Right ventricle myocardium superior (tissue), 1 donor: ENCODE measurements around the gene JMJD6. TPM values are rescaled to one million over a fixed set of nuclear protein-coding genes. Genes with fewer than 3 reads are reported as not detected.
"Not testable (repeated sequence)": the region's sequence is repeated elsewhere in the genome, so short reads cannot be mapped to it uniquely, and the experiment has no call there.

Source experiments
- ATAC-seq: fragments of 200-7000 bp; cut with Tn5 transposase; one replicate; pipeline ENCODE4 v1.9.1; 2020; ENCODE audit warnings: mild to moderate bottlenecking; ENCODE audit not compliant: poor library complexity
- DNase-seq: peaks from one replicate; pipeline ENCODE4 v3.0.0-alpha.2; 2020
- intact Hi-C: fragments of 100-400 bp; cut with DNase I; formaldehyde crosslinking; loops from one replicate; pipeline ENCODE4 v1.11.2; 2022
- total RNA-seq: library from RNA; stranded (reverse); fragmentation: NEBNext Ultra II Directional; extraction: Animal tissue kit (Norgen Biotek cat#: 25700); gene quantifications from one replicate; pipeline ENCODE4 v1.2.1, GENCODE V29; 2021
- donor health status: DM: no; HTN: yes; CAD: no; lungs with severe emphysema.

JMJD6 gene
- total RNA-seq, 1 donor from 2014 or later = 63.1 TPM

DNA sequence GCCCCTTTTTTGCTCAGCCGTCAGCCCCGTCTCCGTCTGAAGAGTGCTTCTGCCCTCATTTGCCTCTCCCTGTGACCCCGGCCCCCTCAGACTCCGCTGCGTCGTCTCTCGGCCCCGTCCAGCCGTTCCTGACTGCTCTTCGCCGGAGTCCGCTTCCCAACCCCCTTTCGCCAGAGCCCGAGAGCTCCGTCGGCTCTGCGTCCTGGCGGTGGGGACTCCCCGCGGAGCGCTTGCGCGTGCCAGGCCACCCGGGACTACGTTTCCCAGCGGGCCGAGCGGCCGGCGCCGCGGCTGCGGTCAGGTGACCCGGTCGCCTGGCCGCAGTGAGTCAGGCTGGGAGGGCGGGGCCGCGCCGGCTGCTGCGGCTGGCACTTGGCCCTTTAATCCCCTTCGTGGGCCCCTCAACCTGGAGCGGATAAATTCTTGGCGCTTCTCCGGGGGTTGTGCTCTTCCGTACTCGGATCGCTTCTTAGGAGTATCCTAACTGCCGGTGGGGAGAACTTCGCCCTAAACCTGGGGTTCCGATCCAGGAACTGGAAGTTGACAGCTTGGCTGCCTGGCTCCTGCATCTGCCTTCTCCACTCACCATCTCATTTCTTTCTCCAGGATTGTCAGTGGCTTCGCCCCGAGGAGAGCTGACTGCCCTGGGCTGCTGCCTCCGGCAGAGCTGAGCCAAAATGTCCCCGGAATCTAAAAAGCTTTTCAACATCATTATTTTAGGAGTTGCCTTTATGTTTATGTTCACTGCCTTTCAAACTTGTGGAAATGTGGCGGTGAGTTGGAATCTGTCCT, 11.5 kb upstream of the JMJD6 start, which contains the start of gene MFSD11:
Gene MFSD11, plus strand, starts transcription at position 444 of the 792 bp plus-strand sequence. Its CDS starts 234 bp downstream, at position 678.
- ATAC-seq (peak; percentile 87), DNase-seq (peak; percentile 95)
- intact Hi-C loops = no loop called here

DNA sequence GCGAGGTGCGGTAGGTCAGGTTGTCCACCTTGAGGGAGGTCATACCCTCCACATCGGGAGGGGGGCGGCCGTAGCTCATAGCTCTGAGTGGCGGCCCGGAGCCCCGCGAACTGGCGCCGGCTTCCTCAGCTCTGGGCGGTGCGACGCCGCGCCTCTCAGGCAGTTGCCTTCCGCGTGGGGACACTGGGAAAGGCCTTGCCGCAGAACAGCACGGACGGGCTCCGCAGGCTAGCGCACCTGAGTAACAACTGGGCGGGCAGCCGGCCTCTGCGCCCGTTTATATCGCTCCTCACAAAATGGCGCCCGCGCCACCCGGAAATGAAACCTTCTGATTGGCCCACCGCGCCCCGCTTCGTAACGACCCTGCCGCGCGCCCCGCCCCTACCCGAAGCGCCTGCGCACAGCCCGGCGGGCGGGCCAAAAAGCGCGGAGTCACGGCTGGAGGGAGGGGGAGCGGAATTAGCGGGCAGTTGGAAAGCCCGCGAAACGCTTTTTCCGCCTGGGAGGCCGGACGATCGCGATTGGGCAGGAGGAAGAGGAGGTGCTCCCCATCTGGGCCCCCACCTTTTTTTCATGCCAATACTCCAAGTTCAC, 10.8 kb upstream of the JMJD6 start, which contains the start of gene SRSF2:
Gene SRSF2, minus strand, starts transcription at position 250 of the 594 bp plus-strand sequence. Its CDS starts 171 bp downstream, at position 79.
- ATAC-seq (peak; percentile 90), DNase-seq (peak; percentile 99)
- intact Hi-C loops = no loop called here

DNA sequence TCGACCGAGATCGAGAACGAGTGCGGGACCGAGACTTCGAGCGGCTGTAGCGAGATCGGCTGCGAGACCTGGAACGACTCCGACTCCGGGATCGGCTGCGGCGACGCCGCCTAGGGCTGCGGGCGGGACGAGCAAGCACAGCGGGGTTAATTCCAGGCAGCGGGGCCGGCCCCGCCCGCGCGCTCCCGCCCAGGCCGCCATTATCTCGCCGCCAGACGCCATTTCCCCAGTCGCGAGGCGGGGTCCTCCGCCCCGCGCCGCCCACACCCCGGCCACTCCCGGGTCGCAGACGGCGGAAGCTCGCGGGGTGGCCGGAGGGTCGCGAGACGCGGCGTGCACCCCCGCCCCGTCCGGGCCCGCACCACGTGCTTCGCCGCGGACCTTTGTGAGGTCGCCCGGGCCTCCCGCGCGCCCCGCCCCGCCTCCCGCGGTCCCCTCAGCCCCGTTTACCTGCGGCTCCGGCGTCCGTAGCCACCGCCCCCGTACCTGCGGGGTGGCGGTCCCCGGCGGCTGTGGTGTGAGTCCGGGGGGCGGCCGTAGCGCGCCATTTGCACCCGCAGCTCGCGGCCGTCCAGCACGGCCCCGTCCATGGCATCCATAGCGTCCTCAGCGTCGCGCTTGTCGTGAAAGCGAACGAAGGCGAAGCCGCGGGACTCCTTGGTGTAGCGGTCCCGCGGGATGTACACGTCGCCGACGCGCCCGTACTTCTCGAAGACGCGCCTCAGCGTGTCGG, 10.1 kb upstream of the JMJD6 start:
- intact Hi-C loops = no loop called here
- peak; percentile 86 for DNase-seq
- peak; percentile 55 for ATAC-seq

DNA sequence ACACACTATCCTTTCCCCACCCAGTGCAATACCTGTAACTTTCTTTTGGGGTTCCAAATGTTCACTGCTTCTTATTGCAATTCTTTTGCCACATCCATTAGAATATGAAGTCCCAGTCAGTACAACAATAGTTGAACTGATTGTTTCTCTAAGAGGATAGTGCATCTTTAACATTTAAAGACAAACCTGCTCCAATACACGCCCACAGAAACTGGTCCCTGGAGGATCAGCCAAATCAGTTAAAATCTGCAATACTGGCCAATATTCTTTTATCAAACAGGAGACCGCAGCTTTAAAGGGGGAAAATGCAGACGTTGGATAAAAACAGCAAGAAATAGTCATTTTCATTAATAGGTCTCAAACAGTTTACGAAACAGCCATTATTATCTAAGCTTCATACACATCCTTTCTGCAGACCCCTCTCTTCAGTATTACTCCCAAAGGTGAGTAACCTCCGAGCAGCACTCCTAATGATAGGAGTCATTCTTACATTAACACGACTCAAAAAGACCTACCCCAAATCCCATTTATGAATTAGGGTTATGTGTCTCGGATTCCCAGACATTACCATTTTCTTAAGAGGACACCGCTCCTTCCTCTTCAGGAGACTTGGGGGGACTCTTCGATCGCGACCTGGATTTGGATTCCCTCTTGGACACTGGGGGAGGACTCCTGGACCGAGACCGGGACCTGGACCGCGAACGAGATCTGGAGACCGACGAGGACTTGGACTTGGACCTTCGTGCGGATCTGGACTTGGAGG, 9.4 kb upstream of the JMJD6 start:
- intact Hi-C loops = no loop called here
- ATAC-seq (no peak), DNase-seq (no peak)

DNA sequence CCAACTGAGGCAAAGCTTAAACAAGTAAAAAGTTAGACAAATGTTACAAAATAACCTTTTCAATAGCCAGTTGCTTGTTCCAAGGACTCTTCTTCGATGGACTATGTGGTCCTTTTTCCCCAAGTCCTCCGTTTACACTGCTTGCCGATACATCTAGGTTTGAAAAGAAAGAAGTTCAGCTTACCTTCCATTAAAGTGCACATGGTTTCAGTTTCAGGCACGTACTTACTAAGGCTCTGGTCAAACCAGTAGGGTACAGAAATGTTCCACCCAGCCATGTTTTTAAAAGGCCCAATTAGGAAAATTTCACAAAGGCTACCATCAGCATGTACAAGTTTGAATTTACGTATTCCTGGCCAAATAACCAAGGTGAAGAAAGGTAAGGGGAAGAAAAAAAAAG, 8.6 kb upstream of the JMJD6 start:
- intact Hi-C loops = no loop called here
- ATAC-seq = no peak
- no peak for DNase-seq

DNA sequence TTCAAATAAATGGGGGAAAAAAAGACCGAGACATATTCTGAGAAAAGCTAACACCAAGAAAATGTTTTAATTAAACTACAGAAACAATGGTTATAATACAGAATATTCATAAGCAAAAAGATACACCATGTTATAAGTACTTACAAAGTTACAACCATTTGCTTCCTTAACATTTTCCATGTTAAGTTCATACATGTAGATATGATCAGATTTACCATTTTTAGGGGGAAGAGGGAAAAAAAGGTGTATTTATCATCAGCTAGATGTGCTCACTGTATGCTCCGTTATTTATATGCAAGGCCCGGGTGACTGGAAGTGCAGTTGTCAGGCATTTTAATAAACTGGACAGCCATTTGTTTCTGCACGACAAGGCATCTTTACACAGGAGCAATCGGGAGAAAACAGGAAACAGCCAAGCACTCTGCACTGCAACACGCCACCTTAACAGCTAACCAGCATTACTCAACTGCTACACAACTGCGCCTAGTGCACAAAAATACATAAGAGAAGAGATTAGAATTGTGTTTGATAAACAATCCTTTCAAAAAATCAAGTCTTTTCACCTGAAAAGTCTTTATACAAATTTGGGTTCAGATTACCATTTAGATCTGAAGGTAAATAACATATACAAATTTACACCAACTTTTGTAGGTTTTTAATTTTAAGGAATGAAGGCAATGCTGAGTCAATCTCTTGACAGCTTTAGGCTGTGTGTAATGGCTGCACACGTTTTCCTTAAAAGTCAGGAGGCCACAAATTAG, 7.9 kb upstream of the JMJD6 start:
- intact Hi-C loops = no loop called here
- ATAC-seq (no peak), DNase-seq (no peak)

DNA sequence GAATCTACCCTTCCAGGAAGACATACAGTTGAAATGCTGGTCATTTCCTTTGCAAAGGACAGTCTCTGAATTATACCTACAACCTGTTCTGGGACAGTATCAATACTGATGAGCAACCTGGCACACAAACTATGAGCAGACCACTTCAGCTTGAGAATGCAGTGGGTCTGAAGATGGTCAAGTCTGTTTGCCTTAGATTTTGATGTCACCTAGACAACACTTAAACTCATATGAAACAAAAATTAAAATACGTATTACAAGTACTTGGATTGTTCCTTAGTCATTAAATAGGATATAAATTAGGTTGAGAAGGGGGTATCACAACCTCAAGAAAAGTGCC, 7.2 kb upstream of the JMJD6 start:
- ATAC-seq (no peak), DNase-seq (no peak)
- intact Hi-C loops = no loop called here

DNA sequence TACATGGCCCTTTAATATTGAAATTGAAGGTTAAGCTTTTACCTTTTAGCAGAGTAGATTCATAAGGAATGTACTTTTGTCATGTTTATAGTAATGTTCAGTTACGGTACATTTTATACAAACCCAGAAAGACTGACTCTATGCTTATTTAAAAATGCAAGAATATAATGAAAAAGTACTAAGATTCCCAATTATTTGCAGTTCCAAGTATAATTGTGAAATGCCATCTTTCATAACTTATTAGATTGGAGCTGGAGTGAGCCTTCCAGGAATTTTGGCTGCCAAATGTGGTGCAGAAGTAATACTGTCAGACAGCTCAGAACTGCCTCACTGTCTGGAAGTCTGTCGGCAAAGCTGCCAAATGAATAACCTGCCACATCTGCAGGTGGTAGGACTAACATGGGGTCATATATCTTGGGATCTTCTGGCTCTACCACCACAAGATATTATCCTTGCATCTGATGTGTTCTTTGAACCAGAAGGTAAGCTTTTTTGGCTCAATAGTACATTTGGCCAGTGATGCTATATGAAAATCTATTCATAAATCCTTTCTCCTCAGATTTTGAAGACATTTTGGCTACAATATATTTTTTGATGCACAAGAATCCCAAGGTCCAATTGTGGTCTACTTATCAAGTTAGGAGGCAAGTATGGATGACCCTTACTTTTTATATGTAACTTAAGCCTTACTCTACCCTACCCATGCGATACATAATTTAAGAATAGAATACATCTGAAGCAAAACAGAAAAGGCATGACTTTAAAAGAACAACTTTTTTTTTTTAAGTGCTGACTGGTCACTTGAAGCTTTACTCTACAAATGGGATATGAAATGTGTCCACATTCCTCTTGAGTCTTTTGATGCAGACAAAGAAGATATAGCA, 6.6 kb upstream of the JMJD6 start:
- intact Hi-C loops = no loop called here
- ATAC-seq (no peak), DNase-seq (no peak)

DNA sequence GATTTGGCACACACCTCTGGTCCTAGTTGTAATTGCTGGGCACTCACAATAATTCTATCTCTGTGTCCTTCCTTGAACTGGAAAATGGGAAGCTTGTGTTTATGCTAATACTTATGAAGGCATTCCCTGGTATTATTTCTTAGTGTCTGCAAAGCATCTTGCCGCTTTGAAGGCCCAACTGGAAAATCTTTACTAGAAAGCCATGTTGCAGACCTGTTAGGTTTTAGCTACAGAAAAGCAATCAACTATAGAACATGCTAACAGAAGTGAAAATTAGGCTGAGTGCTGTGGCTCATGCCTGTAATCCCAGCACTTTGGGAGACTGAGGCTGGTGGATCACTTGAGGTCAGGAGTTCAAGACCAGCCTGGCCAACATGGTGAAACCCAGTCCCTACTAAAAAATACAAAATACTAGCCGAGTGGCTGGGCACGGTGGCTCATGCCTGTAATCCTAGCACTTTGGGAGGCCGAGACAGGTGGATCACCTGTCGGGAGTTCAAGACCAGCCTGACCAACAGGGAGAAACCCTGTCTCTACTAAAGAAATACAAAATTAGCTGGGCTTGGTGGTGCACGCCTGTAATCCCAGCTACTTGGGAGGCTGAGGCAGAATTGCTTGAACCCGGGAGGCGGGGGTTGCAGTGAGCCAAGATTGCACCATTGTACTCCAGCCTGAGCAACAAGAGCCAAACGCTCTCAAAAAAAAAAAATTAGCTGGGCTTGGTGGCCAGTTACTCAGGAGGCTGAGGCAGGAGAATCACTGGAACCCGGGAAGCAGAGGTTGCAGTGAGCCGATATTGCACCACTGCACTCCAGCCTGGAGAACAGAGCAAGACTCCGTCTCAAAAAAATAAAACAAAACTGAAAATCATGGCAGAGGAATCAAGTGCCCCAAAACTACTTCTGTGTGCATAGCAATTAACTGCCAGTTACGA, 5.7 kb upstream of the JMJD6 start:
- DNase-seq, ATAC-seq, intact Hi-C loops: not testable (repeated sequence)

DNA sequence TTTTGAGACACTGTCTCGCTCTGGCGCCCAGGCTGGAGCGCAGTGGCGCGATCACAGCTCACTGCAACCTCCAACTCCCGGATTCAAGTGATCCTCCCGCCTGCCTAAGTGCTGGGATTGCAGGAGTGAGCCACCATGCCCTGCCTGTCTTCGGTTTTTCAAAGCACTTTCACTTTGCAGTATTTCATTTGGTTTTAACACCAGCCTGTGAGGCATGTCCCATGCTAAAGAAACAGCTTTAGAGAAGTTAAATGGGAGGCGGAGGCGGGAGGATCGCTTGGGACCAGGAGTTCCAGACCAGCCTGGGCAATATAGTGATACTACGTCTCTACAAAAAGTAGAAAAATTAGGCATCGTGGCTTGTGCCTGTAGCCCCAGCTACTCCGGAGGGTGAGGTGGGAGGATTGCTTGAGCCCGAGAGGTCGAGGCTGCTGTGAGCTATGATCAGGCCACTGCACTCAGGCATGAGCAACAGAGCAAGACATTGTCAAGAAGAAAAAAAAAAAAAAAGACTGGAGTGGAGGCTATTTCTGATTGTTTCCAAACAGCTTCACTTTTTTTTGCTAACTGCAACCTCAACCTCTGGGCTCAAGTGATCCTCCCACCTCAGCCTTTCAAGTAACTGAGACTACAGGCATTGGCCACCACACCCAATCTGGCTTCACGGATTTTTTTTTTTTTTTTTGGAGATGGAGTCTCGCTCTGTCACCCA, 1.5 kb upstream of the JMJD6 start:
- DNase-seq = no peak
- no peak for ATAC-seq
- intact Hi-C loops = no loop called here

DNA sequence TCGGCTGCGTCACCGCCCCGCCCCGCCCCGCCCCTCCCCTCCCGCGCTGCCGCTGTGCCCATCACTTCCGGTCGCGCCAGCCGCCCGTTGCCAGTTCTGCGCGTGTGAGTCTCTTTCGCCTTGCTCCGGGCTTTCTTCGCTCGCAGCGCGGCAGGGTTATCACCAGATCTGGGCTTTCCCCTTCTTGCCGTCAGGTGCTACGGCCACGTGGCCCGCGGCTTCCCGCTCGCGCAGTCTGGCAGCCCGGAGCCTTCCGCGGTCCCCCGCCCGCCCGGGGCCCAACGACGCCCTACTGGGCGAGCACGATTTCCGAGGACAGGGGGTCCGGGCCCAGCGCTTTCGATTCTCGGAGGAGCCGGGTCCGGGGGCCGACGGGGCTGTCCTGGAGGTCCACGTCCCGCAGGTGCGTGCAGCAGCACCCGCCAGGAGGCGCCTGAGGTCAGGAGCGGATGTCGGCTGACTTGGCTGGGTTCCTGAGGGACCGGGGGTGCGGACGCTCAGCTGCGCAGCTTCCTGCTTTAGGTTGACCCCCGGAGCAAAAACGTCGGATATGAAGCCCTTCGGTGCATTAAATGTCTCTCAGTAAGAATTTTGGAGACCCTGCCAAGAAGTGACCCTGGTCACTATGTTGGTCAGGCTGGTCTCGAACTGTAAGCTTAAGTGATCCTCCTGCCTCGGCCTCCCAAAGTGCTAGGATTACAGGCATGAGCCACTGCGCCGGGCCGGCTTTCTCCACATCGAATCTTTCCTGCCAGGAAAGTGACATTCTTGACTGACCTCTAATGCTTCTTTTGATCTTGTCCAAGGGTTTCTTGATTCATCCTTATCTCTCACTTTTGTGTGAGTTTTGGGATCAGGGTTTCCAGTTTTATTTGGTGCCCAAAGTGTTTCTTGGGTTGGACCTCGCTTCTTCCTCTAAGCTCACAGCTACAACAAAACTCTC, 641 bp upstream of the JMJD6 start, which contains the start of gene METTL23:
Gene METTL23, plus strand, starts transcription at position 64 of the 943 bp plus-strand sequence. CDS start 2,872 bp downstream, outside the sequence.
- DNase-seq (peak; percentile 90), ATAC-seq (peak; percentile 68)
- intact Hi-C loops = no loop called here

DNA sequence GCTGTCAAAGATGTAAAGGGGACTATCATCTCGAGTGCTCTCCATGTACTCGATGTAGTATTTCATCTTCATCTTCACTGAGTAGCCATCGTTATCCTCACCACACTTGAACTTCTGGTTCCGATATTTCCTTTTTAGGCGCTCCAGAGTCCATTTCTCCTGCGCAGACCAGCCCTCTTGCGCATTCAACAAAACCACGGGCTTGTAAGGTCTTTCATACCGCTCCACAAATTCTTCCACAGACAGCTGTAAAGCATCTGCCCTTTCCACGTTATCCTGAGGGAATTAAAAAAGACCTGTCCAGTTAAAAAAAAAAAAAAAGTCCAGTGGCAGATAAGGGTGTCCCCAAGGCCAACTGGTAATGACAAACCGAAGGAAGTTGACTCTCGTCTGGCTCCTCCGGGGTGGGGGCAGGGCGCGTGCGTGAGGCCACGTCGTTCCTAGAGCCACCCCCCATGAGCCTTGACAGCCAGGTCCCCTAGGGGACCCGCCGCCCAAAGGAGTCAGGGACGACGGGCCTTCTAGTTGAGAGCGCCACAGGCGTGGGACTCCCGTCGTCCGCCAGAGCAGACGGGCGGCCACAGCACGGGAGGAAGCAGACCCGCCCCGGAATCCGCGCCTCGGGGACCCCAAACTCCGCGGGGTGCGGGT, 701 bp downstream of the JMJD6 start:
- DNase-seq = peak; percentile 86
- intact Hi-C loops = no loop called here
- ATAC-seq = peak; percentile 54

DNA sequence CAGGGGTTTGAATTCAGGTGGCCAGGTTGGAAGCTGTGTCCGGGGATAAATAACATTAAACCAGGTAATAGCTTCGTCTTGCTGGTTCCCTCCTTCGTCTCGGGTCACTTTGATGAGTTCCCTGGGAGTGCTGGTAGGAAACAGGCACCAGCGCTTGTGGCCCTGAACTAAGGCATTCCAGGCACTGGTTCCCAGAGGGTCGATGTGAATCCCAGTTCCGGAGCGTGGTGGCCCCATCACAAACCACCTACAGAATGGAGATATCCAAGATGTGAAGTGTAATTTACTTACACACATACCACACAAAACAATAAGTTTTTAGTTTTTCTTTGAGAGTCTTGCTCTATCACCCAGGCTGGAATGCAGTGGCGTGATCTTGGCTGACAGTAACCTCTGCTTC, 2.6 kb downstream of the JMJD6 start:
- DNase-seq (peak; percentile 30), ATAC-seq (no peak)
- intact Hi-C loops = no loop called here

DNA sequence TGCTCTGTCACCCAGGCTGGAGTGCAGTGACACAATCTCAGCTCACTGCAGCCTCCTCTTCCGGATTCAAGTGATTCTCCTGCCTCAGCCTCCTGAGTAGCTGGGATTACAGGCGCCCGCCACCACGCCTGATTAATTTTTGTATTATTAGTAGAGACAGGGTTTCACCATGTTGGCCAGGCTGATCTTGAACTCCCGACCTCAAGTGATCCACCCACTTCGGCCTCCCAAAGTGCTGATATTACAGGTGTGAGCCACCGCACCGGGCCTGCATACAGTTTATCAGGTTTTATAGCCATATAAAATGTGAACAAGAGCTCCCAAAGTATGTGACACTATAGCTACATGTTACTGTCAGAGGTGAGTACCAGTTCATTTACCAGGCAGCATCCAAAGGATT, 3.4 kb downstream of the JMJD6 start:
- ATAC-seq, DNase-seq, intact Hi-C loops: not testable (repeated sequence)
